ENCODE results near the gene RPEL1.
"Not testable (repeated sequence)": the region's sequence is repeated elsewhere in the genome, so short reads cannot be mapped to it uniquely, and the experiment has no call there.

RPEL1 gene

GRCh38 chr10:103245587-103245986 lies at the start of gene RPEL1:
TSS of gene RPEL1 (plus strand) at chr10:103245887. CDS start at chr10:103245997, 110 bp downstream.
- not testable (repeated sequence) for DNase-seq

- no peak for DNase-seq
Measured at GRCh38 chr10:103196516-103196915, 49.2 kb upstream of the RPEL1 start.

- DNase-seq: no peak
Measured at GRCh38 chr10:103197174-103197573, 48.5 kb upstream of the RPEL1 start.

DNA sequence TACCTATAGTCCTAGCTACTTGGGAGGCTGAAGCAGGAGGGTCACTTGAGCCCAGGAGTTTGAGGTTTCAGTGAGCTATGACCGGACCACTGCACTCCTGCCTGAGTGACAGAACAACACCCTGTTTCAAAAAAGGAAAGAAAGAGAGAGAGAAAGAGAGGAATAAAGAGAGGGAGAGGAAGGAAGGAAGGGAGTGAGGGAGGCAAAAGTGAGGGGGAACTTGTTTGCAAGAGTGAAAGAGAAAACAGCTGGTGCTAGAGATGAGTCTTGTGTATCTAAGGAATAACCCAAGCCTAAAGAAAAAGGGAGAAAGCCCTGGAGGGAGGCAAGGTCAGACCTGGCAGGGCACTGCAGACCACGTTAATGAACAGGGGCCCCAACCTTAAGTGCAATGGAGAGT lies 47.8 kb upstream of the RPEL1 start:
- no peak for DNase-seq

- no peak for DNase-seq
Measured at GRCh38 chr10:103198648-103199047, 47.0 kb upstream of the RPEL1 start.

DNA sequence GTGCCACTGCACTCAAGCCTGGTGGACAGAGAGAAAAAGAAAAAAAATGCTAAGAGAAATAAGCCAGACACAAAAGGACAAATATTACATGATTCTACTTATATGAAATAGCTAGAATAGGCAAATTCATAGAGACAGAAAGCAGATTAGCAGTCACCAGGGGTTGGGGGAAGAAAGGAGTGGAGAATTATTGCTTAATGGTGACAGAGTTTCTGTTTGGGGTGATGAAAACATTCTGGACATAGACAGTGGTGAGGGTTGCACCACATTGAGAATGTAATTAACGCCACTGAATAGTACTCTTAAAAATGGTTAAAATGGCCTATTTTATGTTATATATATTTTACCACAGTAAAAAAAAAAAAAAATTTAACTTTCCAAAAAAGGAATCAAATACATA lies 46.2 kb upstream of the RPEL1 start:
- DNase-seq: no peak

GRCh38 chr10:103202319-103202718 lies 43.4 kb upstream of the RPEL1 start:
- no peak for DNase-seq

GRCh38 chr10:103203466-103203865 lies 42.2 kb upstream of the RPEL1 start:
- DNase-seq: no peak

- DNase-seq: no peak
Measured at GRCh38 chr10:103204353-103205255, 41.1 kb upstream of the RPEL1 start.

GRCh38 chr10:103205401-103205800 lies 40.3 kb upstream of the RPEL1 start:
- not testable (repeated sequence) for DNase-seq

DNA sequence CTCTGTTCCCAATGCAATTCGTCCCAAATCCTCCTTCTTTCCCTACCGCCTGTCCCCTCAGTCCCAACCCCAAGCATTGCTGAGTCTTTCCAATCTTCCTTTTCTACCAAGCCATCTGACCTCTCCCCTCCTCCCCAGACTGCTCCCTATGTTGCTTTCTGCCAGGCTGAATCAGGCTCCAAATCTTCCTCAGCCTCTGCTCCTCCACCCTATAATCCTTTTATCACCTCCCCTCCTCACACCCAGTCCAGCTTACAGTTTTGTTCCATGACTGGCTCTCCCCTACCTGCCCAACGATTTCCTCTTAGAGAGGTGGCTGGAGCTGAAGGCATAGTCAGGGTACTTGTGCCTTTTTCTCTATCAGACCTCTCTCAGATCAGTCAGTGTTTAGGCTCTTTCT lies 39.0 kb upstream of the RPEL1 start:
- not testable (repeated sequence) for DNase-seq

DNA sequence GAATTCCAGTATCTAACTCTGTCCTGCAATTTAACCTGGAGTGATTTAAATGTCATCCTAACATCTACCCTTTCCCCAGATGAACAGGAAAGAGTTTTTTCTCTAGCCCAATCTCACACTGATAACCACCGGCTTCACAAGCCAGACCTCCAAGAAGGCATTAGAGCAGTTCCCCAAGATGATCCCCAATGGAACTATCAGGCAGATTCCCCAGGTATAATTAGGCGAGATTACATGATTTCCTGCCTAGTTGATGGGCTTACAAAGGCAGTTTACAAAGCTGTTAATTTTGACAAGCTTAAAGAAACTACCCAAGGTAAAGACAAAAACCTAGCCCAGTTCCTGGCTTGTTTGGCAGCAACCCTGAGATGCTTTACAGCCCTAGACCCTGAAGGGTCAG lies 38.5 kb upstream of the RPEL1 start:
- DNase-seq: no peak

DNA sequence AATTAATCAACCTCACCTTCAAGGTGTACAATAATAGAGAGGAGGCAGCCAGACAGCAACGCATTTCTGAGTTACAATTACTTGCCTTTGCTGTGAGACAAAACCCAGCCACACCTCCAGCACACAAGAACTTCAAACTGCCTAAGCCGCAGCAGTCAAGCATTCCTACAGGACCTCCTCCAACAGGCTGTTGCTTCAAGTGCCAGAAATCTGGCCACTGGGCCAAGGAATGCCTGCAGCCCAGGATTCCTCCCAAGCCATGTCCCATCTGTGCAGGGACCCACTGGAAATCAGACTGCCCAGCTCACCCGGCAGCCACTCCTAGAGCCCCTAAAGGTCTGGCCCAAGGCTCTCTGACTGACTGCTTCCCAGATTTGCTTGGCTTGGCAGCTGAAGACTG lies 38.0 kb upstream of the RPEL1 start:
- not testable (repeated sequence) for DNase-seq

GRCh38 chr10:103210262-103210661 lies 35.4 kb upstream of the RPEL1 start:
- not testable (repeated sequence) for DNase-seq

GRCh38 chr10:103215601-103216000 lies 30.1 kb upstream of the RPEL1 start:
- no peak for DNase-seq

DNA sequence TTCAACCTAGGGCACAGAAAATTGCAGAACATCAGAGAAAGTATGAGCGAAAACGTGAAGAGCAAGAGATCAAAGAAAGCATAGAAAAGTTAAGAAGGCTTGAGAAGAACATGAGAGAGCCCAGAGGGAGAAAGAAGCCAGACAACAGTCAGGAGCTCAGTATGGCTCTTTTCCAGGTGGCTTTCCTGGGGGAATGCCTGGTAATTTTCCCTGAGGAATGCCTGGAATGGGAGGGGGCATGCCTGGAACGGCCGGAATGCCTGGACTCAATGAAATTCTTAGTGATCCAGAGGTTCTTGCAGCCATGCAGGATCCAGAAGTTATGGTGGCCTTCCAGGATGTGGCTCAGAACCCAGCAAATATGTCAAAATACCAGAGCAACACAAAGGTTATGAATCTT lies 29.3 kb upstream of the RPEL1 start:
- not testable (repeated sequence) for DNase-seq

GRCh38 chr10:103224133-103224532 lies 21.6 kb upstream of the RPEL1 start:
- no peak for DNase-seq

DNA sequence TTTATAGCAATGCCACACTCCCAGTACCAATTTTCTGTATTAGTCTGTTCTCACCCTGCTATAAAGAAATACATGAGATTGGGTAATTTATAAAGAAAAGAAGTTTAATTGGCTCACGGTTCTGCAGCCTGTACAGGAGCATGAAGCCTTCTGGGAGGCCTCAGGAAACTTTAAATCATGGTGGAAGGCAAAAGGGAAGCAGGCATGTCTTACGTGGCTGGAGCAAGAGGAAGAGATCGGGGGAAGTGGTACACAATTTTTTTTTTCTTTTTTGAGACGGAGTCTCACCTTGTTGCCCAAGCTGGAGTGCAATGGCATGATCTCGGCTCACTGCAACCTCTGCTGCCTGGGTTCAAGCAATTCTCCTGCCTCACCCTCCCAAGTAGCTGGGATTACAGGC lies 21.0 kb upstream of the RPEL1 start:
- not testable (repeated sequence) for DNase-seq

GRCh38 chr10:103225939-103226338 lies 19.7 kb upstream of the RPEL1 start:
- no peak for DNase-seq

GRCh38 chr10:103227416-103227815 lies 18.3 kb upstream of the RPEL1 start:
- DNase-seq: no peak

DNA sequence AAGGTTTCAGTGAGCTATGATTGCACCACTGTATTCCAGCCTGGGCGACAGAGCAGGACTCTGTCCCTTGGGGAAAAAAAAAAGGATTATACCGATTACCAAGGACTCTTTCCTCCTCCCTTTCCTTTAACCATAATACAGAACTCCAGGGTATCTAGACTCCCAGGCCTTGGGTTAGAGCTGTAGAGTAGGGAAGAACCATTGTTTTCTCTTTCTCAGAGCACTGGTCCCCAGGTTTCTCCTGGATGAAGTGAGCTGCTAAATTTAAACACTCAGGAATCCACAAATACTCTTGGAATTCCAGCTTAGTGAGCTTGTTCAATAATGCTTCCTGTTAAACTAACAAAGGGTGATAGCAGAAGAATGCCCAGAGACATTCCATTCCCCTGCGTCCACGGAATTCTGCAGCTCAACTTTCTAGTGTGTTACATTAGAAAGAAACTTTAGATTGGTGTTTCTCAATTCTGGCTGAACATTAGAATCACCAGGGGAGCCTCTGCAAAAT lies 14.6 kb upstream of the RPEL1 start:
- no peak for DNase-seq

GRCh38 chr10:103232131-103232673 lies 13.5 kb upstream of the RPEL1 start:
- no peak for DNase-seq

DNA sequence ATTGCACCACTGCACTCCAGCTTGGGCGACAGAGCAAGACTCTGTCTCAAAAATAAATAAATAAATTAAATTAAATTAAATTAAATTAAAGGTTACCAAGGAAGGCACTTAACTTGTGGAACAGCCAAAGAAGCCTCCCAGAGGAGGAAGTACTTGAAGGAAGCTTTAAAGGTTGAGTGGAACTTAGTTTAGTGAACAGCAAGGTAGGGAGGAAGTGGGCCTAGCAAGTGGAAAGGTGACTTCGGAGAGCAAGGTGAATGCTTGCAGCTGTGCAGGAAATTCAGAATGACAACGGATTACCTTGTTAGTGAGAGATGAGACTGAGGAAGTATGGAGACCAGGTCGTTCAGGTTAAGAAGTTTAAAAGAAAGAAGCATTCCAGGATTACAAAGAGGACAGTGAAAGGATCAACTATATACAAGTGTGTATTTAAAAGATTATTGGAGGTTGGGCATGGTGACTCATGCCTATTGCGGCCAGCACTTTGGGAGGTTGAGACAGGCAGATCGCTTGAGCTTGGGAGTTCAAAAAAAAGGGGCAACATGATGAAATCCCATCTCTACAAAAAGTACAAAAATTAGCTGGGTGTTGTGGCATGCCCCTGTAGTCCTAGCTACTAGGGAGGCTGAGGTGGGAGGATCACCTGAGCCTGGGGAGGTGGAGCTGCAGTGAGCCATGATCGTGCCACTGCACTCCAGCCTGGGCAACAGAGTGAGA lies 12.8 kb upstream of the RPEL1 start:
- DNase-seq: no peak

GRCh38 chr10:103235775-103236174 lies 9.9 kb upstream of the RPEL1 start:
- DNase-seq: no peak
